Skeletal muscle tissue (tissue), 4 donors: ENCODE measurements around the gene EMSY. TPM values are rescaled to one million over a fixed set of nuclear protein-coding genes. Genes with fewer than 3 reads are reported as not detected.
A peak's percentile ranks its signal among the peaks of the same experiment; 100 is the strongest.
"Not testable (repeated sequence)": the region's sequence is repeated elsewhere in the genome, so short reads cannot be mapped to it uniquely, and the experiment has no call there.

ENCODE experiments used
- H3K27ac ChIP-seq: one replicate; pipeline ENCODE4 v1.7.0; 2013; ENCODE audit warnings: mild to moderate bottlenecking, low read depth, low read length, inconsistent platforms
- H3K27me3 ChIP-seq, 3 donors: one replicate each; pipeline ENCODE4 v1.7.0; 2013; ENCODE audit warnings: low read length in 3 of 3; ENCODE audit not compliant: control insufficient read depth in 3 of 3, insufficient read depth in 3 of 3
- H3K36me3 ChIP-seq, 3 donors: one replicate each; pipeline ENCODE4 v1.7.0; 2013; ENCODE audit warnings: low read length in 3 of 3; ENCODE audit not compliant: control insufficient read depth in 3 of 3, insufficient read depth in 3 of 3
- H3K4me1 ChIP-seq, 3 donors: one replicate each; pipeline ENCODE4 v1.7.0; 2013; ENCODE audit warnings: low read length in 3 of 3, mild to moderate bottlenecking in 3 of 3; ENCODE audit not compliant: control insufficient read depth in 3 of 3, insufficient read depth in 3 of 3
- H3K4me3 ChIP-seq, 3 donors: one replicate each; pipeline ENCODE4 v1.7.0; 2013; ENCODE audit warnings: low read length in 3 of 3
- H3K9ac ChIP-seq, 3 donors: one replicate each; pipeline ENCODE4 v1.7.0; 2013; ENCODE audit warnings: low read length in 3 of 3, mild to moderate bottlenecking in 3 of 3, moderate library complexity in 2 of 3, low read depth in 1 of 3
- H3K9me3 ChIP-seq, 3 donors: one replicate each; pipeline ENCODE4 v1.7.0; 2013; ENCODE audit warnings: low read length in 3 of 3; ENCODE audit not compliant: control insufficient read depth in 3 of 3
- total RNA-seq: library from RNA; depleted of rRNA; stranded (reverse); fragments of >200 nt; gene quantifications from one replicate; pipeline ENCODE4 v1.2.3, GENCODE V29; 2014
- donor health status: Osteomylitis.

The EMSY gene
- total RNA-seq, 1 donor from 2014 or later = 11.0 TPM

GRCh38 chr11:76592025-76592914 is 147.5 kb downstream of the EMSY start:
- Histone ChIP-seq H3K27me3 (no peaks in the 10 kb centered on the region), H3K27ac (no peak overlapping the region), H3K9me3 (no peaks in the 10 kb centered on the region), H3K4me3 (no peak overlapping the region), H3K4me1 (peaks cover 8 to 10% (median 9%) of the 10 kb centered on the region in 3 donors), H3K36me3 (no peaks in the 10 kb centered on the region), H3K9ac (no peak overlapping the region)

- Histone ChIP-seq H3K9ac (no peak overlapping the region), H3K4me1 (peaks cover 8 to 10% (median 9%) of the 10 kb centered on the region in 3 donors), H3K36me3 (no peaks in the 10 kb centered on the region), H3K4me3 (no peak overlapping the region), H3K9me3 (no peaks in the 10 kb centered on the region), H3K27me3 (no peaks in the 10 kb centered on the region), H3K27ac (no peak overlapping the region)
Measured at GRCh38 chr11:76592961-76593360, 148.1 kb downstream of the EMSY start.

- H3K9me3 ChIP-seq, H3K36me3 ChIP-seq, H3K27me3 ChIP-seq, H3K9ac ChIP-seq, H3K27ac ChIP-seq, H3K4me3 ChIP-seq: not testable (repeated sequence)
- peaks cover 0 to 12% (median 3%) of the 10 kb centered on the region in 3 donors for H3K4me1 ChIP-seq
Measured at GRCh38 chr11:76595091-76595490, 150.3 kb downstream of the EMSY start.

- no peak overlapping the region for H3K9ac ChIP-seq
- no peaks in the 10 kb centered on the region for H3K36me3 ChIP-seq
- no peaks in the 10 kb centered on the region for H3K9me3 ChIP-seq
- H3K4me1 ChIP-seq = peaks cover 0 to 12% (median 3%) of the 10 kb centered on the region in 3 donors
- no peak overlapping the region for H3K27ac ChIP-seq
- H3K4me3 ChIP-seq = no peak overlapping the region
- H3K27me3 ChIP-seq = no peaks in the 10 kb centered on the region
Measured at GRCh38 chr11:76596652-76597051, 151.8 kb downstream of the EMSY start.

- Histone ChIP-seq H3K27ac (no peak overlapping the region), H3K9me3 (no peaks in the 10 kb centered on the region), H3K36me3 (no peaks in the 10 kb centered on the region), H3K4me1 (peaks cover 3 to 17% (median 6%) of the 10 kb centered on the region in 3 donors), H3K9ac (no peak overlapping the region), H3K27me3 (no peaks in the 10 kb centered on the region), H3K4me3 (no peak overlapping the region)
Measured at GRCh38 chr11:76597533-76598425, 153.0 kb downstream of the EMSY start.

GRCh38 chr11:76598426-76598839 is 153.6 kb downstream of the EMSY start:
- Histone ChIP-seq H3K27ac (no peak overlapping the region), H3K4me1 (peaks cover 6 to 22% (median 10%) of the 10 kb centered on the region in 3 donors), H3K9ac (no peak overlapping the region), H3K9me3 (no peaks in the 10 kb centered on the region), H3K36me3 (no peaks in the 10 kb centered on the region), H3K4me3 (no peak overlapping the region), H3K27me3 (no peaks in the 10 kb centered on the region)

- no peaks in the 10 kb centered on the region for H3K9me3 ChIP-seq
- H3K4me1 ChIP-seq = peaks cover 11 to 27% (median 17%) of the 10 kb centered on the region in 3 donors
- no peak overlapping the region for H3K4me3 ChIP-seq
- no peaks in the 10 kb centered on the region for H3K27me3 ChIP-seq
- no peaks in the 10 kb centered on the region for H3K36me3 ChIP-seq
- peak overlapping the region in 1 of 3 donors; percentile 8 for H3K9ac ChIP-seq
- H3K27ac ChIP-seq = no peak overlapping the region
Measured at GRCh38 chr11:76599041-76600013, 154.5 kb downstream of the EMSY start.

GRCh38 chr11:76600124-76600655 is 155.4 kb downstream of the EMSY start:
- Histone ChIP-seq H3K9ac (no peak overlapping the region), H3K27ac (no peak overlapping the region), H3K27me3 (no peaks in the 10 kb centered on the region), H3K9me3 (no peaks in the 10 kb centered on the region), H3K4me3 (no peak overlapping the region), H3K36me3 (no peaks in the 10 kb centered on the region), H3K4me1 (peaks cover 20 to 35% (median 25%) of the 10 kb centered on the region in 3 donors)

GRCh38 chr11:76601272-76601671 is 156.5 kb downstream of the EMSY start:
- H3K9me3 ChIP-seq = no peaks in the 10 kb centered on the region
- no peaks in the 10 kb centered on the region for H3K36me3 ChIP-seq
- peaks cover 28 to 43% (median 35%) of the 10 kb centered on the region in 3 donors for H3K4me1 ChIP-seq
- no peak overlapping the region for H3K4me3 ChIP-seq
- H3K27ac ChIP-seq = no peak overlapping the region
- no peaks in the 10 kb centered on the region for H3K27me3 ChIP-seq
- no peak overlapping the region for H3K9ac ChIP-seq
